HCT116 (cell line): Measurements from ENCODE around the gene ANKRD9. TPM values are rescaled to one million over a fixed set of nuclear protein-coding genes. Genes with fewer than 3 reads are reported as not detected.

Source experiments
- ATAC-seq: fragments of 200-7000 bp; cut with Tn5 transposase; 2 replicates; pipeline ENCODE4 v1.9.1; 2020; ENCODE audit warnings: mild to moderate bottlenecking, moderate library complexity
- BruUV-seq: library from RNA; stranded (reverse); fragments of 400-500 nt; replicated peaks from 2 replicates; lab custom pipeline; 2021; lab: Mats Ljungman, UMichigan
- CTCF ChIA-PET: fragments of 300-600 bp; sonication (Branson Sonifier 250); formaldehyde crosslinking; loops from one replicate; lab custom pipeline; 2021; ENCODE audit warnings: antibody characterized with exemption; lab: Charles Lee
- POLR2A ChIA-PET: fragments of 300-600, 350-600 bp; sonication (Branson Sonifier 250); formaldehyde crosslinking; loops from one replicate; lab custom pipeline; 2021; ENCODE audit warnings: antibody characterized with exemption; lab: Charles Lee
- RAD21 ChIA-PET, 2 experiments: fragments of 300-600 bp; sonication (Branson Sonifier 250); formaldehyde crosslinking; loops; one replicate each; lab custom pipeline; 2023; ENCODE audit warnings: low total read pairs in 2 of 2; ENCODE audit not compliant: uncharacterized antibody in 2 of 2, unreplicated experiment in 2 of 2, low non-redundant PET in 1 of 2; lab: Charles Lee
- DNase-seq: peaks from one replicate; pipeline ENCODE4 v3.0.0-alpha.2; 2010; ENCODE audit warnings: low read depth, low spot score
- H2AFZ ChIP-seq: fragments of 200-600 bp; shearing (Covaris generic), sonication (generic); 2 replicates; pipeline ENCODE4 v1.6.1; 2017; ENCODE audit warnings: low read depth, mixed run types, mixed read lengths, antibody characterized with exemption, low read length; ENCODE audit not compliant: poor library complexity, severe bottlenecking
- H3K27ac ChIP-seq: 2 replicates; pipeline ENCODE4 v1.5.1; 2012; ENCODE audit warnings: low read depth, low read length
- H3K27me3 ChIP-seq: fragments of 200-600 bp; sonication (generic); 2 replicates; pipeline ENCODE4 v1.6.1; 2016; ENCODE audit warnings: mixed run types, low read length, mixed read lengths; ENCODE audit not compliant: insufficient read depth
- H3K36me3 ChIP-seq, 2 experiments: fragments of 200-500 bp in 1 of 2; fragments of 200-600 bp in 1 of 2; sonication (Bioruptor generic) in 1 of 2; sonication (generic) in 1 of 2; 2 replicates each; pipeline versions ENCODE4 v1.5.1 to v1.6.1; 2014 to 2016; ENCODE audit warnings: low read length in 2 of 2, inconsistent platforms in 1 of 2, mixed read lengths in 1 of 2, mixed run types in 1 of 2; ENCODE audit not compliant: insufficient read depth in 2 of 2, control insufficient read depth in 1 of 2
- H3K4me1 ChIP-seq, 2 experiments: fragments of 200-600 bp in 1 of 2; sonication (generic) in 1 of 2; 2 replicates each; pipeline versions ENCODE4 v1.5.1 to v1.6.1; 2012 to 2017; ENCODE audit warnings: low read length in 2 of 2, inconsistent platforms in 1 of 2, mild to moderate bottlenecking in 1 of 2, mixed read lengths in 1 of 2, mixed run types in 1 of 2, moderate library complexity in 1 of 2; ENCODE audit not compliant: insufficient read depth in 2 of 2, control insufficient read depth in 1 of 2
- H3K4me2 ChIP-seq: fragments of 200-600 bp; sonication (generic); 2 replicates; pipeline ENCODE4 v1.6.1; 2017; ENCODE audit warnings: mixed run types, low read length, mixed read lengths
- H3K4me3 ChIP-seq, 2 experiments: fragments of 200-600 bp in 1 of 2; sonication (generic) in 1 of 2; replicated peaks in 1 of 2; 2 replicates each; pipeline ENCODE4 v1.5.1; 2011 to 2016; ENCODE audit warnings: low read length in 2 of 2, control low read depth in 1 of 2, low read depth in 1 of 2, mild to moderate bottlenecking in 1 of 2, mixed read lengths in 1 of 2, mixed run types in 1 of 2
- H3K79me2 ChIP-seq: fragments of 200-600 bp; sonication (generic); 2 replicates; pipeline ENCODE4 v1.6.1; 2017; ENCODE audit warnings: mild to moderate bottlenecking, mixed run types, low read length, moderate library complexity, mixed read lengths; ENCODE audit not compliant: insufficient read depth
- H3K9ac ChIP-seq: fragments of 200-600 bp; sonication (generic); 2 replicates; pipeline ENCODE4 v1.6.1; 2016; ENCODE audit warnings: low read length, mixed read lengths
- H3K9me2 ChIP-seq: fragments of 200-600 bp; sonication (generic), shearing (Covaris generic); 2 replicates; pipeline ENCODE4 v1.6.1; 2017; ENCODE audit warnings: mixed run types, mild to moderate bottlenecking, moderate library complexity; ENCODE audit not compliant: insufficient read depth
- H3K9me3 ChIP-seq, 2 experiments: fragments of 200-500 bp in 1 of 2; fragments of 200-600 bp in 1 of 2; sonication (Bioruptor generic) in 1 of 2; sonication (generic) in 1 of 2; 2 replicates each; pipeline ENCODE4 v1.6.1; 2014 to 2017; ENCODE audit warnings: low read length in 2 of 2, mixed read lengths in 2 of 2, inconsistent platforms in 1 of 2, low read depth in 1 of 2, mild to moderate bottlenecking in 1 of 2, mixed run types in 1 of 2, moderate library complexity in 1 of 2; ENCODE audit not compliant: control insufficient read depth in 1 of 2, insufficient read depth in 1 of 2
- H4K20me1 ChIP-seq: fragments of 200-600 bp; sonication (generic), shearing (Covaris generic); 2 replicates; pipeline ENCODE4 v1.6.1; 2017; ENCODE audit warnings: mixed run types, mild to moderate bottlenecking, moderate library complexity; ENCODE audit not compliant: insufficient read depth
- POLR2AphosphoS5 ChIP-seq: IDR thresholded peaks from 2 replicates; pipeline ENCODE4 v1.6.1; 2011; ENCODE audit warnings: mild to moderate bottlenecking, low read depth, low read length, moderate library complexity
- SRF ChIP-seq: IDR thresholded peaks from 2 replicates; pipeline ENCODE4 v1.6.1; 2012; ENCODE audit warnings: low read depth
- TCF7L2 ChIP-seq: IDR thresholded peaks from 2 replicates; pipeline ENCODE4 v1.7.0; 2011; ENCODE audit warnings: borderline replicate concordance, inconsistent platforms; ENCODE audit not compliant: insufficient read depth, insufficient read length; ENCODE audit errors: extremely low read depth
- intact Hi-C: fragments of 100-400 bp; cut with micrococcal nuclease; formaldehyde crosslinking; loops from 2 replicates; pipeline ENCODE4 v1.10.0; 2022
- total RNA-seq: library from RNA; stranded (reverse); gene quantifications from one replicate; pipeline ENCODE4 v1.2.1, GENCODE V29; 2021; ENCODE audit not compliant: unreplicated experiment
- TF ChIP-seq, protein P1 (sequence below), 3 experiments: fragments of 200-600 bp in 1 of 3; sonication (generic) in 1 of 3; IDR thresholded peaks in 2 of 3; conservative IDR thresholded peaks in 1 of 3; 2 replicates each; pipeline ENCODE4 v1.5.1; 2012 to 2017; ENCODE audit warnings: low read depth in 2 of 3, low read length in 2 of 3, antibody characterized with exemption in 1 of 3, borderline replicate concordance in 1 of 3, control low read depth in 1 of 3, mild to moderate bottlenecking in 1 of 3, mixed read lengths in 1 of 3, mixed run types in 1 of 3, moderate library complexity in 1 of 3; ENCODE audit not compliant: insufficient read depth in 1 of 3
- TF ChIP-seq, protein P2 (sequence below): IDR thresholded peaks from 2 replicates; pipeline ENCODE4 v1.6.1; 2012; ENCODE audit warnings: low read depth
- TF ChIP-seq, protein P3 (sequence below): IDR thresholded peaks from 2 replicates; pipeline ENCODE4 v1.6.1; 2012
- TF ChIP-seq, protein P4 (sequence below): IDR thresholded peaks from 2 replicates; pipeline ENCODE4 v1.6.1; 2011; ENCODE audit warnings: mild to moderate bottlenecking, low read length, moderate library complexity; ENCODE audit not compliant: insufficient replicate concordance; ENCODE audit errors: extremely low read depth

The ANKRD9 gene
- total RNA-seq, 1 experiment from 2014 or later, result 29.0 TPM

DNA sequence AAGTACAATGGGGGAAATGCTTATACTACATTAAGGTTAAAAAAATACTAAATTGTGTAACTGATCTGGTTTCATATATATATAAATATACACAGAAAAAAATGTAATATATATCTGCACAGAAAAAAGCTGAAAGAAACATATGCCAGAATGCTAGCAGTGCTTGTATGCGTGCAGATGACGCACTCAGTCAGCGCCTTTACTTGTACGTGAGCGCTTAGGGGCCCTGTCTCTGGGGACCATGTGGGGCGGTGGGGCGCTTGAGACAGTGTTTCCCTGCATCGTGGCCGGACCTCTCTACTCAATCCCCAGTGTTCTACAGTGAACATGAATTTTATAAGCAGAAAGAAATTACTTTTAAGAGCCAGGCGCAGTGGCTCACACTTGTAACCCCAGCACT lies 7.0 kb downstream of the ANKRD9 start (continued):
- TF ChIP-seq TCF7L2, result no peak
- no peak for TF ChIP-seq POLR2AphosphoS5
- TF ChIP-seq, protein P1, sequence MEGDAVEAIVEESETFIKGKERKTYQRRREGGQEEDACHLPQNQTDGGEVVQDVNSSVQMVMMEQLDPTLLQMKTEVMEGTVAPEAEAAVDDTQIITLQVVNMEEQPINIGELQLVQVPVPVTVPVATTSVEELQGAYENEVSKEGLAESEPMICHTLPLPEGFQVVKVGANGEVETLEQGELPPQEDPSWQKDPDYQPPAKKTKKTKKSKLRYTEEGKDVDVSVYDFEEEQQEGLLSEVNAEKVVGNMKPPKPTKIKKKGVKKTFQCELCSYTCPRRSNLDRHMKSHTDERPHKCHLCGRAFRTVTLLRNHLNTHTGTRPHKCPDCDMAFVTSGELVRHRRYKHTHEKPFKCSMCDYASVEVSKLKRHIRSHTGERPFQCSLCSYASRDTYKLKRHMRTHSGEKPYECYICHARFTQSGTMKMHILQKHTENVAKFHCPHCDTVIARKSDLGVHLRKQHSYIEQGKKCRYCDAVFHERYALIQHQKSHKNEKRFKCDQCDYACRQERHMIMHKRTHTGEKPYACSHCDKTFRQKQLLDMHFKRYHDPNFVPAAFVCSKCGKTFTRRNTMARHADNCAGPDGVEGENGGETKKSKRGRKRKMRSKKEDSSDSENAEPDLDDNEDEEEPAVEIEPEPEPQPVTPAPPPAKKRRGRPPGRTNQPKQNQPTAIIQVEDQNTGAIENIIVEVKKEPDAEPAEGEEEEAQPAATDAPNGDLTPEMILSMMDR (IDR thresholded peaks at IDR 0.05 in 2 of 3, conservative IDR thresholded peaks at IDR 0.05 in 1 of 3; ENCODE audit: borderline replicate concordance in 1 of 3, insufficient read depth in 1 of 3, low read depth in 2 of 3, low read length in 2 of 3), result no peak
- TF ChIP-seq, all 23 proteins: peak for 0

DNA sequence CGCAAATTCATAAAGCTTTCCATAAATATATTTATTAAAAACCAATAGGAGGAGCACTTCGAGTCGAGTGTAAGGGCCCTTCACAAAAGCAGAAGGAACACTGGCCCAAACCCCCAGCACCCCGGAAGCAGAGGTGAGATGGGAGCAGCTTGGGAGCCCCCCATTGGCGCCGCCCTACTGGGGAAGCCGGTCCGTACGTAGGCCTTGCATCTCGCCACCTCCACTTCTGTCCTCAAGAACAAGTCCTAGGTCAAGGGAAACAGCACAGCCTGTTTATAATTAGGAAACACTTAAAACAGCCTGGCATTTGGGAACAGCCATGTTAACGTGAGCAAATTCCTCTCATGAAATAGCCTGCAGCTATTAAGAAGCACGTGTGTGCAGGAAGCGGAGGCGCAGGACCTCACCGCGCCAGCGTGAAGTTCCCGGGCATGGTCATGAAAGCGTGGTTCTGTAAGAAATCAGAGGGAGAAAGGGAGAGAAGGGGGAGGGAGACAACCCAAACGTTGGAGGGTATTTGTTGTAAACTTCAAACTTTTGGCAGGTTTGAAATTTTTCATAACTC lies 7.7 kb downstream of the ANKRD9 start:
- H3K79me2 ChIP-seq, result no peaks in the 10 kb centered on the region
- H3K36me3 ChIP-seq, result no peaks in the 10 kb centered on the region
- RAD21 ChIA-PET, result interaction anchor here in 1 of 2 experiments (0.6 kb wide), 1 partner anchor 14 kb away, joined by 9 read pairs; no protein-coding TSS in a partner anchor
- H3K9me2 ChIP-seq, result no peaks in the 10 kb centered on the region
- CTCF ChIA-PET, result interaction anchor here (0.8 kb wide), 1 partner anchor 8 kb away, joined by 3 read pairs; the partner anchor contains the start of gene ANKRD9
- no peak overlapping the region for H3K4me3 ChIP-seq
- BruUV-seq, result no TSS peak
- DNase-seq (no peak), ATAC-seq (peak; percentile 50)
- H4K20me1 ChIP-seq, result no peaks in the 10 kb centered on the region
- H3K9ac ChIP-seq, result no peak overlapping the region
- no peak overlapping the region for H3K4me2 ChIP-seq
- intact Hi-C loops, result no loop called here
- H3K4me1 ChIP-seq, result no peaks in the 10 kb centered on the region
- TF ChIP-seq, protein P2, sequence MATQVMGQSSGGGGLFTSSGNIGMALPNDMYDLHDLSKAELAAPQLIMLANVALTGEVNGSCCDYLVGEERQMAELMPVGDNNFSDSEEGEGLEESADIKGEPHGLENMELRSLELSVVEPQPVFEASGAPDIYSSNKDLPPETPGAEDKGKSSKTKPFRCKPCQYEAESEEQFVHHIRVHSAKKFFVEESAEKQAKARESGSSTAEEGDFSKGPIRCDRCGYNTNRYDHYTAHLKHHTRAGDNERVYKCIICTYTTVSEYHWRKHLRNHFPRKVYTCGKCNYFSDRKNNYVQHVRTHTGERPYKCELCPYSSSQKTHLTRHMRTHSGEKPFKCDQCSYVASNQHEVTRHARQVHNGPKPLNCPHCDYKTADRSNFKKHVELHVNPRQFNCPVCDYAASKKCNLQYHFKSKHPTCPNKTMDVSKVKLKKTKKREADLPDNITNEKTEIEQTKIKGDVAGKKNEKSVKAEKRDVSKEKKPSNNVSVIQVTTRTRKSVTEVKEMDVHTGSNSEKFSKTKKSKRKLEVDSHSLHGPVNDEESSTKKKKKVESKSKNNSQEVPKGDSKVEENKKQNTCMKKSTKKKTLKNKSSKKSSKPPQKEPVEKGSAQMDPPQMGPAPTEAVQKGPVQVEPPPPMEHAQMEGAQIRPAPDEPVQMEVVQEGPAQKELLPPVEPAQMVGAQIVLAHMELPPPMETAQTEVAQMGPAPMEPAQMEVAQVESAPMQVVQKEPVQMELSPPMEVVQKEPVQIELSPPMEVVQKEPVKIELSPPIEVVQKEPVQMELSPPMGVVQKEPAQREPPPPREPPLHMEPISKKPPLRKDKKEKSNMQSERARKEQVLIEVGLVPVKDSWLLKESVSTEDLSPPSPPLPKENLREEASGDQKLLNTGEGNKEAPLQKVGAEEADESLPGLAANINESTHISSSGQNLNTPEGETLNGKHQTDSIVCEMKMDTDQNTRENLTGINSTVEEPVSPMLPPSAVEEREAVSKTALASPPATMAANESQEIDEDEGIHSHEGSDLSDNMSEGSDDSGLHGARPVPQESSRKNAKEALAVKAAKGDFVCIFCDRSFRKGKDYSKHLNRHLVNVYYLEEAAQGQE, result no peak
- TF ChIP-seq, protein P1 (IDR thresholded peaks at IDR 0.05 in 2 of 3, conservative IDR thresholded peaks at IDR 0.05 in 1 of 3; ENCODE audit: borderline replicate concordance in 1 of 3, insufficient read depth in 1 of 3, low read depth in 2 of 3, low read length in 2 of 3), result peak in 2 of 3 experiments; percentile 55 to 58; a peak in 4 of 6 replicates
- no peak for TF ChIP-seq SRF
- TF ChIP-seq, protein P3, sequence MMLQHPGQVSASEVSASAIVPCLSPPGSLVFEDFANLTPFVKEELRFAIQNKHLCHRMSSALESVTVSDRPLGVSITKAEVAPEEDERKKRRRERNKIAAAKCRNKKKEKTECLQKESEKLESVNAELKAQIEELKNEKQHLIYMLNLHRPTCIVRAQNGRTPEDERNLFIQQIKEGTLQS, result no peak
- TF ChIP-seq, protein P4, sequence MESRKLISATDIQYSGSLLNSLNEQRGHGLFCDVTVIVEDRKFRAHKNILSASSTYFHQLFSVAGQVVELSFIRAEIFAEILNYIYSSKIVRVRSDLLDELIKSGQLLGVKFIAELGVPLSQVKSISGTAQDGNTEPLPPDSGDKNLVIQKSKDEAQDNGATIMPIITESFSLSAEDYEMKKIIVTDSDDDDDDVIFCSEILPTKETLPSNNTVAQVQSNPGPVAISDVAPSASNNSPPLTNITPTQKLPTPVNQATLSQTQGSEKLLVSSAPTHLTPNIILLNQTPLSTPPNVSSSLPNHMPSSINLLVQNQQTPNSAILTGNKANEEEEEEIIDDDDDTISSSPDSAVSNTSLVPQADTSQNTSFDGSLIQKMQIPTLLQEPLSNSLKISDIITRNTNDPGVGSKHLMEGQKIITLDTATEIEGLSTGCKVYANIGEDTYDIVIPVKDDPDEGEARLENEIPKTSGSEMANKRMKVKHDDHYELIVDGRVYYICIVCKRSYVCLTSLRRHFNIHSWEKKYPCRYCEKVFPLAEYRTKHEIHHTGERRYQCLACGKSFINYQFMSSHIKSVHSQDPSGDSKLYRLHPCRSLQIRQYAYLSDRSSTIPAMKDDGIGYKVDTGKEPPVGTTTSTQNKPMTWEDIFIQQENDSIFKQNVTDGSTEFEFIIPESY, result no peak
- no peak overlapping the region for H3K27ac ChIP-seq
- POLR2A ChIA-PET, result no interaction called here
- no peak overlapping the region for H2AFZ ChIP-seq
- no peaks in the 10 kb centered on the region for H3K9me3 ChIP-seq
- H3K27me3 ChIP-seq, result no peaks in the 10 kb centered on the region
